Smooth muscle cell of the brain vasculature (primary cell): ENCODE results near the gene JUND.

Experiments used
- DNase-seq: peaks from one replicate; pipeline ENCODE4 v3.0.0-alpha.2; 2012; ENCODE audit warnings: low read depth, low spot score

The JUND gene

DNA sequence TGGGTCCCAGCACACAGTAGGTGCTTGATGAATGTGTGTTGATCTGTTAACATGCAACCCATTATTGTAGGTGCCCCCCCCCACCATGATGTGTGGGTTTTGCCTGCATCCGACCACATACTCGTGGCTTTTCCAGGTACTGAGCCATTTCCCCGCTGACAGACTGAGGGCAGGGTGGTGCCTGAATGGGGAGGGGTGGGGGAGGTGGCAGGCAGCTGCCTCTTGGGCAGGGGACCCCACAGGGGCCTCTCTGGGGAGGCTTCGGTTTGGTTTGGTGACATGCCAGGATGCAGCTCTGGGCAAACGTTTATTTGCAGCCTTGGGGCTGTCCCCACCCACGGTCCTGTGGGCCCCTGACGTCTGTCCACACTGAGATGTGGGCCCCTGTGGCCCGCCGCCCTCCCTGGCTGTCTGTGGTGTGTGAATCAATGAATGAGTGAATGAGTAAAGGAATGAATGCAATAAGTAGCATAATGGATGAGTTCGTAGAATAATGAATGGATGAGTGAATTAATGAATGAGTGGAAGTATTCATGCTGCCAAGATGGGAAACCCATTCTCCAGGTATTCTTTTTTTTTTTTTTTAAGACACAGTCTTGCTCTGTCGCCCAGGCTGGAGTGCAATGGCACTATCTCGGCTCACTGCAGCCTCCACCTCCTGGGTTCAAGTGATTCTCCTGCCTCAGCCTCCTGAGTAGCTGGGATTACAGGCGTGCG, 9.0 kb upstream of the JUND start:
- DNase-seq: no peak

GRCh38 chr19:18289471-18290301, 8.3 kb upstream of the JUND start:
- DNase-seq: no peak

- no peak for DNase-seq
Observed at GRCh38 chr19:18287836-18288772, 6.7 kb upstream of the JUND start.

DNA sequence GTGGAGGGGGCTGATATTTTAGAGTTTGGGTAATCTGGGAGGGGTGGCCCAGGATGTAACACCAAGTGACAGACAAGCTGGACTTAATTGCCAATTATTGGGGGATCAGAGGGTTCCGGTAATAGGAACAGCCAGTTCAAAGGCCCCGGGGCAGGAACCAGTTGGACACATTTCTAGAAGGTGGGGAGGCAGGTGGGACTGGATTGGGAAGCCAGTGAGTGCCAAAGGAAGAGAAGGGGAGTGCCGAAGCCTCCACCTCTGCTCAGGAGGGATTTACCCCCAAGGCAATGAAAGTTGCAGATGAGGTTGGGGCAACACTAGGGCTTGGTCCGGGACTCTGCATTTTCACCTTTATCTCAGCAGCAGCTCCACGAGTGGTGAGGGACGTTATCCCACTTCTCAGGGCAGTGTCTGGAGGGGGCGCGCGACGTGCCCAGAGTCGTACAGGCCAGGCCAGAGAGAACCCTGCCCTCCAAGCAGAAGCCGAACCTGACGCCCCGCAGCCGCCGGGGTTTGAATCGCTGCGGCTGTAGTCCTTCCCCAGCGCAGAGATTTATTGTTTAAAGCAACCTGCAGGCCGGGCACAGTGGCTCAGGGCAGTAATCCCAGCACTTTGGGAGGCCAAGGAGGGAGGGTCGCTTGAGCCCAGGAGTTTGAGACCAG, 5.7 kb upstream of the JUND start:
- DNase-seq: no peak

DNA sequence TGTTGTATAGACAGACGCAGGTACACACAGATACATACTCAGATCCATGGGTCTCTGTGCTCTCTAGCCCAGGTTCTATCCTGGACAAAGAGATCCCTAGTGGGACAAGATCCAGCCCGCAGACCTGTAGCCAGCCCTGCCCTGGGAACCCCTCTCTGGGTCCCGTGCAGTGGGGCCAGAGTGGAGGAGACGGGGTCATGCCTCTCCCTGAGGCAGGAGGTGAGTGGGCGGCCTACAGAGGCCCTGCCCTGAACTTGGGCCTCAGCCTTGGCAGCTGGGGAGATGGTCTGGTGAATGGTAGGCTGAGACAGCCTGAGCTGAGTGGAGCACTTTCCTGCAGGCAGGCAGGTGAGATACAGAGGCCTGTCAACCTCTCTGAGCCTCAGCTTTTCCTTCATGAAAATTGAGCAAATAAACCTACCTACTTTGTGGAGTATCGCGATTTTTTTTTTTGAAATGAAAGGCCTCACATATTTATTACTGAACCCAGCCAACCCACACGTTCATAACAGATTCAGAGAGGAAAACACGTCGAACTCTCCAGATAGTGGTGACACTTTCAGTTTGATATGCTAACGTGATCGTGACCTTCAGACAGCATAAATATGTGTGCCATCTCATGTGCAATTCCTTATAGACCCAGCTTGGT, 3.4 kb upstream of the JUND start:
- DNase-seq: no peak

DNA sequence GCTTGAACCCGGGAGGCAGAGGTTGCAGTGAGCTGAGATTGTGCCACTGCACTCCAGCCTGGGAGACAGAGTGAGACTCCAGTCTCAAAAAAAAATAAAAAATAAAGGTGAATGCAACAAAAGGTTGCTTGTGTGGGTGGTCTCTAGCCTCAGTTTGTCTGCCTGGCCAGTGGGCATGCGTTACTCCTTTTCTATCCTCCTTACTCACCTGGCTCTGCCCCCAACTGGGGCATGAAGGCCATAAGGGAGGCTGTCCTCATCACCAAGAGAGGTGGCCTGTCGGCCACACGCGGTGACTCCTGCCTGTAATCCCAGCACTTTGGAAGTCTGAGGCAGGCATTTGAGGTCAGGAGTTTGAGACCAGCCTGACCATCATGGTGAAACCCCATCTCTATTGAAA, 1.9 kb upstream of the JUND start:
- DNase-seq: no peak

GRCh38 chr19:18282788-18283141, 1.3 kb upstream of the JUND start:
- DNase-seq: no peak

- DNase-seq: no peak
Observed at GRCh38 chr19:18282021-18282787, 782 bp upstream of the JUND start.

GRCh38 chr19:18280247-18281081, 958 bp downstream of the JUND start:
- no peak for DNase-seq

DNA sequence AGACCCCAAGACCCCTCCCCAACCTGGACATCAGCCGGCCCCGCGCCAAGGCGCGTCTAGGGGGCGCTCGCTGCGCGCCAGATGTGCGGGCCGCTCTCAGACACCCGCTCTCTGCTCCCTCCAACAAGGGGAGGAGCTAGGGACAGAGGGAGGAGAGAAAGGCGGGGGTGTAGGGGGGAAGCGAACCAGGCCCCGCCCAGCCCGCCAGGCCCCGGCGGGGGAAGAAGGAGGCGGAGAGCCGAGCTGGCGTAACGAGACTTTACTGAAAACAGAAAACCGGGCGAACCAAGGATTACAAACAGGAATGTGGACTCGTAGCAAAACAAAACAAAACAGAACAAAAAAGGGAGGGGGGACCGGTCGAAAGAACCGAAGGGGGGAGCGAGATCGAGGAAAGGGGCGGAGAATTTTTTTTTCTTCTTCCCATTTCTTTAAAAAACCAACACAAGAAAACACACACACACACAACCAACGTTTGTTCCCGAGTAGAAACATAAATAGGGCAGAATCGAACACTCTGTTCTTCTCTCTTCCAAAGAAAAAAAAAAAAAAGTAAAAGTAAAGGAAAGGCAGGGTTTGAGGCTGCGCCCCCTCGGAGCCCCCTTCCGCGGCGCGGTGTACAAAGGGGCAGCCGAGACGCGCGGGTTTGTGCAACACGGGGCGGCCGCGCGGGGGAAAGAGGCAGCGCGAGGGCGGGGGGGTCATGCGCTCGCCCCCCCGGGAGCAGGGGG, 1.7 kb downstream of the JUND start:
- DNase-seq: peak; percentile 89

DNA sequence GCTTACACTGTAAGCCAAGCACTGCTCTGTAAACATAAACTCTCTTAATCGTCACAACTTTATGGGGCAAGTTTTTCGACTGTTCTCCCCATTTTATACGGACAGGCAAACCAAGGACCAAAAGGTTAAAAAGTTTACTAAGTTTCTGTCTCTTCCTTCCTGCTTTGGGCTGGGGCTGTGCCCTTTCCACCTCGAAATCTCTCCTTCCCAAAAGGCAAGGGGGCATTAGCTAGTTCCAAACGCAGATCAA, 2.2 kb downstream of the JUND start:
- no peak for DNase-seq

DNA sequence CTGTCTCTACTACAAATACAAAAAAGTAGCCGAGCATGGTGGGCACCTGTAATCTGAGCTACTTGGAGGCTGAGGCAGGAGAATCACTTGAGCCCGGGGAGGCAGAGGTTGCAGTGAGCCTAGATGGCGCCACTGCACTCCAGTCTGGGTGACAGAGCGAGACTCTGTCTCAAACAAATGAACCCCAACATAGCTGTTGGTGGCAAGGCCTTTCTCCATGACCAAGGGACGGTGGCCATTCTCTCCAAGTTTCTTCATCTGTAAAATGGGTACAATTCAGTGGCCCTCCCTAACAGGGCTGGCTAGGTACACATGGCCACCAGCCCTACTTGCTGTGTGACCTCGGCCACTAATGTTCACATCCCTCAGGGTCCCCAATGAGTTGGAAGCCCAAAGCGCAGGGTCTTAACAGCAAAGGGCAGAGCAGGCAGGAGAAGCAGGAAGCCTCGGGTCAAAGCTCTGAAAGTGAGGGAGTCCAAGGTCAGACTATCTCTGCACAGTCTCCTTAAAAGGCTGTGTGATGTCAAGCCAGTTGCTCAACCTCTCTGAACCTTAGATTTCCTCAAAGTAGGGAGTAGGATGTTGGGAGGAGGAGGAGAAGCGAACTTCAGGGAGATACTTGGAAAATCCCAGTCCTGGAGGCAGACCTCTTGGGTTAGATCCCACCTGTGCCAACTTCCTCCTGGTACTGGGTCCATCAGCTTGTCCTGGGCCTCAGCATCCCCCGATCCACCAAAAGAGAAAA, 2.7 kb downstream of the JUND start:
- DNase-seq: no peak

DNA sequence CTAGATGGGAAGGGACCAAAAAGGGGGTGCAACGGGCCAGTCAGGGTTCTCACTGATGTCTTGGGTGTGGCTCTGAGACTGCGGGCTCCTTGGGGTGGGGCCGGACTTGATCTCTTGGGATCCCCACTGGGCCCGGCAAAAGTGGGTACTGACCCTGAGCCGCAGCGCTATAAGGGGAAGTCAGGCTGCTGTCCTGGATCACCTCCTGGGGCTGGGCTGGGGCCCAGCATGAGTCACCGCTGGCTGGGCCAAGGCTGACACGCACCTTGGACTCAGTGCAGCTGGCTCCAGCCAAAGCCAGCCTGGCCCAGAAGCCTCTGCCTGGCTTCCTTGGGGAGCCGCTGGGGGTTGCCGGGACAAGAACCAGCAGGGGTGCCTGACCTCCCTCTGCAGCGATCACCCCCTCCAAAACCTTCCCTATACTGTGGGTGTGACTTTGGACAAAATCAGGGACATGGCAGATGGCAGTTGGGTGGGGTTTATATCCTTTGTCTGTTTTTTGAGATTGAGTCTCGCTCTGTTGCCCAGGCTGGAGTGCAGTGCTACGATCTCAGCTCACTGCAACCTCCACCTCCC, 6.6 kb downstream of the JUND start:
- DNase-seq: no peak

- no peak for DNase-seq
Observed at GRCh38 chr19:18274219-18274780, 7.1 kb downstream of the JUND start, which contains the start of gene IQCN. Gene IQCN, minus strand, starts transcription at chr19:18274452. Its CDS starts 4,974 bp downstream, at chr19:18269478.

DNA sequence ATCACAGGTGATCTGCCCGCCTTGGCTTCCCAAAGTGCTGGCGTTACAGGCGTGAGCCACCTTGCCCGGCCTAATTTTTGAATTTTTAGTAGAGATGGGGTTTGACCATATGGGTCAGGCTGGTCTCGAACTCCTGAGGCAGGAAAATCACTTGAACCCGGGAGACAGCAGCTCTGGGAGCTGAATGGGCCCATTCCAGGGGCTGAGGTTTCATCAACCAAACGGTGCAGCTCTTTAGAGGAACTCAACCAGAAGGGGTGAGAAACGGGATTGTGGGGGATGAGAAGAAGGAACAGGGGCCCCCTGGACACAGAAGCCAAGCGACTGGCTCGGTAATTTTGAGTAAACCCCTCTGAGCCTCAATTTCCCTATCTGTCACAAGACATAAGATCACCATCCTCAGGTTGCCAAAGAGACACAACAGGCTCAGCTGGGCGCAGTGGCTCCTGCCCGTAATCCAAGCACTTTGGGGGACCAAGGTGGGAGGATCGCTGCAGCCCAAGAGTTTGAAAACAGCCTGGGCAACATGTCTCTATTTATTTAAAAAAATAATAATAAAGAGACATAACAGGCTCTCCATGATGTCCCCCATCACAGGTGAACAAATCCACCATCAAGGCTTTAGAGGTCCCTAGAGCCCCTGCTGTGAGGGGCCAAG, 7.7 kb downstream of the JUND start:
- DNase-seq: no peak

GRCh38 chr19:18271433-18271841, 10.0 kb downstream of the JUND start:
- DNase-seq: no peak

- no peak for DNase-seq
Observed at GRCh38 chr19:18270326-18270725, 11.1 kb downstream of the JUND start.
